ENCODE measurements around the gene IL18R1.
"Not testable (repeated sequence)": the region's sequence is repeated elsewhere in the genome, so short reads cannot be mapped to it uniquely, and the experiment has no call there.

GRCh38 chr2:102324914-102325313 is 30.7 kb upstream of the IL18R1 start:
- TF ChIP-seq POLR2A (IDR thresholded peaks at IDR 0.05; ENCODE audit: extremely low read depth, insufficient read length); CTCF (IDR thresholded peaks at IDR 0.05; ENCODE audit: low read depth, low read length): not testable (repeated sequence)
